GM18505 (cell line): ENCODE measurements around the gene CCDC50.

Experiments
- ATAC-seq: cut with Tn5 transposase; IDR thresholded peaks from one replicate; pipeline ENCODE4 v1.9.1; 2021; ENCODE audit not compliant: unreplicated experiment
- POLR2A ChIP-seq: IDR thresholded peaks from 4 replicates; pipeline ENCODE4 v1.6.1; 2011; ENCODE audit warnings: borderline replicate concordance; ENCODE audit not compliant: insufficient read depth, insufficient read length; ENCODE audit errors: extremely low read depth

The CCDC50 gene

GRCh38 chr3:191425322-191425734 is 96.1 kb downstream of the CCDC50 start:
- no peak for ATAC-seq
- no peak for TF ChIP-seq POLR2A

- TF ChIP-seq POLR2A: no peak
- ATAC-seq: no peak
These were observed 97.1 kb downstream of the CCDC50 start for GRCh38 chr3:191426311-191426710.

- no peak for TF ChIP-seq POLR2A
- ATAC-seq: no peak
These were observed 99.0 kb downstream of the CCDC50 start for GRCh38 chr3:191428177-191428576.

- no peak for TF ChIP-seq POLR2A
- no peak for ATAC-seq
These were observed 100.9 kb downstream of the CCDC50 start for GRCh38 chr3:191430103-191430502.

- ATAC-seq: no peak
These were observed 102.1 kb downstream of the CCDC50 start for GRCh38 chr3:191431160-191431822.

GRCh38 chr3:191432162-191432561 is 103.0 kb downstream of the CCDC50 start:
- no peak for ATAC-seq
- no peak for TF ChIP-seq POLR2A

More at GRCh38 chr3:191431160-191431822, 102.1 kb downstream of the CCDC50 start:
- no peak for TF ChIP-seq POLR2A

- ATAC-seq: no peak
- TF ChIP-seq POLR2A: no peak
These were observed 104.8 kb downstream of the CCDC50 start for GRCh38 chr3:191434024-191434423.

- ATAC-seq: no peak
- TF ChIP-seq POLR2A: no peak
These were observed 106.8 kb downstream of the CCDC50 start for GRCh38 chr3:191435981-191436380.

GRCh38 chr3:191438150-191438814 is 109.1 kb downstream of the CCDC50 start:
- no peak for ATAC-seq
- TF ChIP-seq POLR2A: no peak

GRCh38 chr3:191440532-191440931 is 111.3 kb downstream of the CCDC50 start:
- no peak for ATAC-seq
- TF ChIP-seq POLR2A: no peak

GRCh38 chr3:191441687-191442086 is 112.5 kb downstream of the CCDC50 start:
- no peak for ATAC-seq

GRCh38 chr3:191444569-191444968 is 115.4 kb downstream of the CCDC50 start:
- TF ChIP-seq POLR2A: no peak
- ATAC-seq: no peak

More at GRCh38 chr3:191441687-191442086, 112.5 kb downstream of the CCDC50 start:
- no peak for TF ChIP-seq POLR2A
